H1 (cell line): ENCODE data around the gene TNKS2. TPM values are rescaled to one million over a fixed set of nuclear protein-coding genes. Genes with fewer than 3 reads are reported as not detected.

ENCODE experiments used
- CTCF ChIA-PET: fragments of 300-600 bp; sonication (Branson Sonifier 250); formaldehyde crosslinking; loops from one replicate; lab custom pipeline; 2021; ENCODE audit not compliant: partially characterized antibody; lab: Charles Lee
- POLR2A ChIA-PET: fragments of 300-600 bp; sonication (Branson Sonifier 250); formaldehyde crosslinking; loops from one replicate; lab custom pipeline; 2021; ENCODE audit warnings: inconsistent platforms; ENCODE audit not compliant: partially characterized antibody; lab: Charles Lee
- DNase-seq, 2 experiments: peaks; one replicate each; pipeline versions ENCODE4 v3.0.0 to v3.0.0-alpha.2; 2010 to 2022; ENCODE audit warnings: low spot score in 2 of 2, low read depth in 1 of 2, mixed read lengths in 1 of 2
- FAIRE-seq: peaks from 2 replicates; lab custom pipeline; 2011; peaks lifted over from hg19 to GRCh38; lab: Jason Lieb, UNC
- H2AFZ ChIP-seq: 2 replicates; pipeline ENCODE4 v1.8.1; 2012; ENCODE audit warnings: low read length, inconsistent platforms
- H2AK5ac ChIP-seq: 2 replicates; pipeline ENCODE4 v1.6.1; 2013; ENCODE audit warnings: low read depth, low read length
- H2BK120ac ChIP-seq: replicated peaks from 2 replicates; pipeline ENCODE3; 2013; ENCODE audit warnings: low read depth, low read length, inconsistent platforms
- H2BK12ac ChIP-seq: 2 replicates; pipeline ENCODE4 v1.6.1; 2013; ENCODE audit warnings: low read depth, low read length
- H2BK15ac ChIP-seq: 2 replicates; pipeline ENCODE4 v1.6.1; 2013; ENCODE audit warnings: low read length
- H2BK20ac ChIP-seq: 2 replicates; pipeline ENCODE4 v1.6.1; 2013; ENCODE audit warnings: low read length
- H2BK5ac ChIP-seq: 2 replicates; pipeline ENCODE4 v1.6.1; 2013; ENCODE audit warnings: low read depth, low read length
- H3K14ac ChIP-seq: 2 replicates; pipeline ENCODE4 v1.6.1; 2013; ENCODE audit warnings: inconsistent platforms; ENCODE audit not compliant: insufficient read length
- H3K18ac ChIP-seq: 2 replicates; pipeline ENCODE4 v1.6.1; 2013; ENCODE audit warnings: low read length; ENCODE audit errors: extremely low read depth
- H3K23ac ChIP-seq: 2 replicates; pipeline ENCODE4 v1.6.1; 2013; ENCODE audit warnings: inconsistent platforms; ENCODE audit not compliant: insufficient read length
- H3K23me2 ChIP-seq: 2 replicates; pipeline ENCODE4 v1.6.1; 2013; ENCODE audit warnings: low read depth, low read length
- H3K27ac ChIP-seq: 2 replicates; pipeline ENCODE4 v1.6.1; 2011; ENCODE audit warnings: low read depth, low read length, inconsistent platforms
- H3K27me3 ChIP-seq, 4 experiments: replicated peaks in 1 of 4; 1 replicate in 1 of 4; 2 replicates in 3 of 4; pipeline versions ENCODE4 v1.6.1 to v1.8.1; 2011 to 2013; ENCODE audit warnings: low read length in 3 of 4, mild to moderate bottlenecking in 3 of 4, inconsistent platforms in 2 of 4, mixed read lengths in 2 of 4, moderate library complexity in 1 of 4; ENCODE audit not compliant: control insufficient read depth in 3 of 4, insufficient read depth in 3 of 4; ENCODE audit errors: extremely low read depth in 1 of 4
- H3K36me3 ChIP-seq, 4 experiments: 2 replicates each; pipeline versions ENCODE4 v1.6.1 to v1.8.1; 2011 to 2013; ENCODE audit warnings: mild to moderate bottlenecking in 4 of 4, low read length in 3 of 4, moderate library complexity in 2 of 4, control low read depth in 1 of 4, inconsistent platforms in 1 of 4; ENCODE audit not compliant: insufficient read depth in 4 of 4, control insufficient read depth in 2 of 4
- H3K4ac ChIP-seq: replicated peaks from 2 replicates; pipeline ENCODE3; 2013; ENCODE audit warnings: low read length, low read depth, mixed read lengths, inconsistent platforms; ENCODE audit not compliant: insufficient read length
- H3K4me1 ChIP-seq, 4 experiments: replicated peaks in 1 of 4; 1 replicate in 1 of 4; 2 replicates in 3 of 4; pipeline versions ENCODE4 v1.6.1 to v1.8.1; 2011 to 2013; ENCODE audit warnings: low read length in 3 of 4, inconsistent platforms in 2 of 4, mixed read lengths in 1 of 4; ENCODE audit not compliant: insufficient read depth in 4 of 4, control insufficient read depth in 3 of 4
- H3K4me2 ChIP-seq, 2 experiments: 2 replicates each; pipeline versions ENCODE4 v1.6.1 to v1.8.1; 2011 to 2013; ENCODE audit warnings: low read depth in 2 of 2, low read length in 2 of 2, control low read depth in 1 of 2, inconsistent platforms in 1 of 2, mild to moderate bottlenecking in 1 of 2; ENCODE audit not compliant: insufficient read depth in 1 of 2
- H3K4me3 ChIP-seq, 4 experiments: fragments of 200-600, 300-600 bp in 1 of 4; sonication (generic), shearing (Covaris generic), sonication (Bioruptor Twin) in 1 of 4; 2 replicates each; pipeline versions ENCODE4 v1.5.1 to v1.8.1; 2011 to 2016; ENCODE audit warnings: low read length in 4 of 4, low read depth in 3 of 4, control low read depth in 2 of 4, inconsistent platforms in 2 of 4, mild to moderate bottlenecking in 2 of 4, mixed read lengths in 1 of 4, moderate library complexity in 1 of 4; ENCODE audit not compliant: insufficient read depth in 2 of 4; ENCODE audit errors: extremely low read depth in 1 of 4
- H3K56ac ChIP-seq: replicated peaks from 2 replicates; pipeline ENCODE3; 2013; ENCODE audit warnings: low read depth, mild to moderate bottlenecking, mixed read lengths, low read length, inconsistent platforms; ENCODE audit not compliant: insufficient read length
- H3K79me1 ChIP-seq: 2 replicates; pipeline ENCODE4 v1.6.1; 2013; ENCODE audit warnings: low read depth, low read length, control low read depth
- H3K79me2 ChIP-seq, 2 experiments: 2 replicates each; pipeline versions ENCODE4 v1.6.1 to v1.8.1; 2012 to 2013; ENCODE audit warnings: low read length in 2 of 2, mild to moderate bottlenecking in 2 of 2, inconsistent platforms in 1 of 2; ENCODE audit not compliant: insufficient read depth in 2 of 2, control insufficient read depth in 1 of 2
- H3K9ac ChIP-seq, 4 experiments: replicated peaks in 1 of 4; 1 replicate in 1 of 4; 2 replicates in 3 of 4; pipeline versions ENCODE4 v1.6.1 to v1.8.1; 2011 to 2013; ENCODE audit warnings: low read depth in 3 of 4, low read length in 3 of 4, control low read depth in 2 of 4, mild to moderate bottlenecking in 2 of 4, moderate library complexity in 2 of 4, inconsistent platforms in 1 of 4; ENCODE audit errors: extremely low read depth in 1 of 4
- H3K9me3 ChIP-seq, 2 experiments: 2 replicates each; pipeline versions ENCODE4 v1.6.1 to v1.8.1; 2012 to 2013; ENCODE audit warnings: mild to moderate bottlenecking in 2 of 2, moderate library complexity in 2 of 2, control low read depth in 1 of 2, inconsistent platforms in 1 of 2, low read depth in 1 of 2, low read length in 1 of 2, mixed read lengths in 1 of 2; ENCODE audit not compliant: insufficient read depth in 2 of 2
- H4K20me1 ChIP-seq, 2 experiments: replicated peaks in 1 of 2; 2 replicates each; pipeline versions ENCODE3 to v1.8.1; 2011 to 2013; ENCODE audit warnings: inconsistent platforms in 2 of 2, low read length in 2 of 2, mild to moderate bottlenecking in 1 of 2; ENCODE audit not compliant: insufficient read depth in 2 of 2, control insufficient read depth in 1 of 2
- H4K5ac ChIP-seq: 2 replicates; pipeline ENCODE4 v1.6.1; 2013; ENCODE audit warnings: low read length, low read depth, mixed read lengths, inconsistent platforms; ENCODE audit not compliant: insufficient read length
- H4K8ac ChIP-seq: 2 replicates; pipeline ENCODE4 v1.8.0; 2013; ENCODE audit warnings: mild to moderate bottlenecking, moderate library complexity, low read length, inconsistent platforms; ENCODE audit not compliant: insufficient read depth; ENCODE audit errors: extremely low read depth
- H4K91ac ChIP-seq: replicated peaks from 2 replicates; pipeline ENCODE3; 2013; ENCODE audit warnings: low read length, mixed read lengths, inconsistent platforms; ENCODE audit not compliant: insufficient read length
- ASH2L ChIP-seq: fragments of 200-600, 300-600 bp; sonication (generic); IDR thresholded peaks from one replicate; pipeline ENCODE4 v1.7.1; 2017; ENCODE audit warnings: low read length
- BCL11A ChIP-seq, 2 experiments: IDR thresholded peaks; one replicate each; pipeline ENCODE4 v1.6.1; 2011; ENCODE audit warnings: low read depth in 2 of 2, low read length in 2 of 2, mild to moderate bottlenecking in 2 of 2
- GABPA ChIP-seq: IDR thresholded peaks from 2 replicates; pipeline ENCODE4 v1.6.1; 2011; ENCODE audit warnings: mild to moderate bottlenecking, low read length, moderate library complexity, borderline replicate concordance; ENCODE audit not compliant: insufficient read depth
- RAD21 ChIP-seq, 2 experiments: IDR thresholded peaks in 1 of 2; conservative IDR thresholded peaks in 1 of 2; 2 replicates each; pipeline ENCODE4 v1.6.1; 2011; ENCODE audit warnings: low read depth in 2 of 2, low read length in 2 of 2, improper control_type of control experiment in 1 of 2, inconsistent platforms in 1 of 2, mild to moderate bottlenecking in 1 of 2, moderate library complexity in 1 of 2
- RFX5 ChIP-seq: IDR thresholded peaks from 2 replicates; pipeline ENCODE4 v1.6.1; 2011; ENCODE audit warnings: low read depth, low read length, improper control_type of control experiment, borderline replicate concordance
- TEAD4 ChIP-seq: IDR thresholded peaks from 2 replicates; pipeline ENCODE4 v1.6.1; 2012; ENCODE audit warnings: low read depth, low read length, inconsistent platforms, mixed read lengths
- WGBS, 2 experiments: shearing (Covaris generic) in 1 of 2; methylation state at CpG; one replicate each; pipeline versions ENCODE4 v1.1.6 to v1.1.7; 2013 to 2015; ENCODE audit warnings: low lambda C conversion rate in 2 of 2, mixed read lengths in 2 of 2, inconsistent platforms in 1 of 2, low coverage in 1 of 2, missing lambda C conversion rate in 1 of 2; ENCODE audit not compliant: insufficient replicate concordance in 2 of 2, insufficient coverage in 1 of 2, insufficient read length in 1 of 2; ENCODE audit errors: extremely low coverage in 1 of 2, missing lambda C conversion rate in 1 of 2; 5-methylcytosine and 5-hydroxymethylcytosine counted together
- polyA plus RNA-seq, 7 experiments: library from polyadenylated mRNA; depleted of rRNA in 3 of 7; stranded (reverse) in 5 of 7; unstranded in 2 of 7; fragments of >200 nt in 5 of 7; fragments of 200-250 nt in 2 of 7; gene quantifications; 1 replicate in 5 of 7; 2 replicates in 1 of 7; 4 replicates in 1 of 7; pipeline versions ENCODE4 v1.2.1 to v1.2.3, GENCODE V29; 2011 to 2013; ENCODE audit warnings: missing spikeins in 2 of 7, mixed read lengths in 2 of 7
- total RNA-seq: library from RNA; stranded (reverse); fragmentation: NEBNext Ultra II Directional; extraction: Animal tissue kit (Norgen Biotek cat#: 25700); gene quantifications from 2 replicates; pipeline ENCODE4 v1.2.1, GENCODE V29; 2021

TNKS2 gene
- total and polyA plus RNA-seq, 2 of the 8 experiments (the other 6 are each of a cell fraction or from before 2014, with no cell fraction given), result 23.3 to 73.6 TPM

DNA sequence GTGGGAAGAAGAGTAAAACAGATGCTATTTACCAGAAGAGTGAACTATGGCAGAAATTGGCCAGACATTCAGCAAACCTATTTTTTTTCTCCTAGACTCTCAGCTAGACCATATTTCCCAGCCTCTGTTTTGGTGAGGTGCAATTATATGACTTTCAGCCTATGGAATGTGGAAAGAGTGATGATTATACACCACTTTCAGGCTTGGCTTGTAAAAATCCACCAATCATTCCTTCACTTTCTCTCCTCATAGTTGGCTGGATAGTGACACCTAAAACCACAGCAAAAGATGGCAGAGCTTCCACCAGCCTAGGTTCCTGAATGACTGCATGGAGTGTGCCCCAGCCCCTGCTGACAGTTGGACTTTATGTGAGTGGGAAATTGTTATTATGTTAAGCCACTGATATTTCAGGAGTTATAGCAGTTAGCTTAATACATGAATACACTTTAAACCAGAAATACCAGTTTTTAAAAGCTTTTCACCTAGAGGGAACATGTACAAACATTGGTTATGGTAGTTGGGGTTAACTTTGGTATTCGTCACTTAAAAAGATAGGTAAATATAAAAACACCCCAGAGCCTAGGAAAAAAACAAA, 19.1 kb upstream of the TNKS2 start:
- Histone ChIP-seq H3K23ac (no peak overlapping the region), H3K14ac (no peak overlapping the region), H3K4me2 (no peak overlapping the region), H4K5ac (no peak overlapping the region), H3K56ac (no peak overlapping the region), H3K4me1 (peaks cover 0 to 5% (median 2%) of the 10 kb centered on the region in 4 experiments; a peak in 4 of 7 replicates), H2BK20ac (no peak overlapping the region), H2BK12ac (no peak overlapping the region), H3K27ac (no peak overlapping the region), H4K91ac (no peak overlapping the region), H3K18ac (no peak overlapping the region), H4K20me1 (no peaks in the 10 kb centered on the region), H3K23me2 (no peaks in the 10 kb centered on the region), H2AFZ (no peak overlapping the region), H3K79me1 (no peaks in the 10 kb centered on the region), H3K27me3 (no peaks in the 10 kb centered on the region), H3K9ac (no peak overlapping the region), H3K79me2 (no peaks in the 10 kb centered on the region), H3K4ac (no peak overlapping the region), H3K9me3 (0 out of 4 replicates have a peak, but pooled peaks cover 0 to 2% of the 10 kb centered on the region in 2 experiments), H2BK5ac (no peak overlapping the region), H2BK15ac (no peak overlapping the region), H3K4me3 (no peak overlapping the region), H3K36me3 (no peaks in the 10 kb centered on the region), H2AK5ac (no peak overlapping the region), H2BK120ac (no peak overlapping the region), H4K8ac (no peak overlapping the region)
- CTCF ChIA-PET, result interaction anchor here (0.8 to 1.8 kb wide), 2 partner anchors 10 to 85 kb away, joined by 3 to 5 read pairs; no protein-coding TSS in a partner anchor
- POLR2A ChIA-PET, result interaction anchor here (1.2 kb wide), 2 partner anchors 12 to 19 kb away, joined by 3 to 6 read pairs; partner anchors contain the start of gene TNKS2
- no peak for FAIRE-seq
- WGBS, 2 experiments, result 92% methylated on average over 1 of the region's 1 CpG; no CpG with 5 or more reads in 1 of the 2 experiments
- TF ChIP-seq GABPA (no peak), ASH2L (no peak), BCL11A (IDR thresholded peaks at IDR 0.05; ENCODE audit: low read depth in 2 of 2, low read length in 2 of 2) (no peak), TEAD4 (no peak), RAD21 (IDR thresholded peaks at IDR 0.05 in 1 of 2, conservative IDR thresholded peaks at IDR 0.05 in 1 of 2; ENCODE audit: low read depth in 2 of 2, low read length in 2 of 2) (no peak), RFX5 (no peak)
- no peak for DNase-seq
